Measurements from ENCODE around the gene IRX5.

DNA sequence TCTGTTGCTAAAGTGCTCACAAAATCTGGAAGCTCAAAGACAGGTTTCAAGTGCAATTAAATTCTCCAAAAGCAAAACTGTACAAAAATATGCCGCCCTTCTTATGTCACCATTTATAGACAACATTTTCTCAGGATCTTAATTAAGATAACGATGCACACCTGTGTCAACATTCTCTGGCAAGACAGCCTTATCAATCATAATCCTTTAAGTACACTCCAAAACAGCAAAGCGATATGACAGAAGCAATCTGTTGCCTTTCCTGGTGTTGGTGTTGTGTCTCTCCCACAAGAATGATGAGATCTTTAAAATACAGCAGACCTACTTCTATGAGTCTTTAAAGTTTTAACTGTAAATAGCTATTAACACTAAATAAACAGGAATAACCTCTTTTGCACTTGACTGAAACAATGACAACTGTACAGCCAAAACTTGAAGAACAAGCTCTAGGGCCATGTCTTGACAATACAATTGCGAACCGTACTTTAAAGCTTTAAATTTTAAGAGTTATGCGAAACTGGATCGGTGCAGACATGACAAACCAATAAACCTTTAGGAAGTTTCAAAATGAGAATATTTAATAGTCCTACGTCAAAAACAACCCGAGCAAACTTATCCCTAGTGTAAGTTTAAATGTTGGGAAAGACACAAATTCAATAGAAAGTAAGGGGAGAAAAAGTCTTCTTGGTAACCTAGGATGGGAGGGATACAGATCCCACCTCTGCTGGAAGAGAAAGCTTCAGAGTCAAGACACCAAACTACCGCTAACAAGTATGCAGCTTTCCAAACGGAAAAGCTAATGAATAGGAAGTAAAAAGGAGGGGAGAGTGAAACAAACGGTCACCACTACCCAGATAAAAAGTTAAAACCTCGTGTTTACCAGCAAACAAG is 3.3 kb upstream of the IRX5 start:
- TF ChIP-seq YY1 (IDR thresholded peaks at IDR 0.05; ENCODE audit: insufficient read depth, insufficient read length) (no peak), ZNF274 (IDR thresholded peaks at IDR 0.05; ENCODE audit: low read depth, low read length) (no peak)
